Mammary epithelial cell (primary cell): ENCODE measurements around the gene ARHGEF18.

Experiments used
- EZH2 ChIP-seq: IDR thresholded peaks from 2 replicates; pipeline ENCODE4 v1.6.1; 2012; ENCODE audit warnings: low read length, inconsistent platforms, borderline replicate concordance
- TF ChIP-seq, protein P1 (sequence below), 2 donors: IDR thresholded peaks in 1 of 2; conservative IDR thresholded peaks in 1 of 2; 2 replicates each; pipeline ENCODE4 v1.5.1; 2011 to 2012; ENCODE audit warnings: inconsistent platforms in 2 of 2, low read length in 2 of 2, mild to moderate bottlenecking in 2 of 2, control low read depth in 1 of 2, low read depth in 1 of 2; ENCODE audit not compliant: insufficient read depth in 1 of 2; ENCODE audit errors: extremely low read depth in 1 of 2

DNA sequence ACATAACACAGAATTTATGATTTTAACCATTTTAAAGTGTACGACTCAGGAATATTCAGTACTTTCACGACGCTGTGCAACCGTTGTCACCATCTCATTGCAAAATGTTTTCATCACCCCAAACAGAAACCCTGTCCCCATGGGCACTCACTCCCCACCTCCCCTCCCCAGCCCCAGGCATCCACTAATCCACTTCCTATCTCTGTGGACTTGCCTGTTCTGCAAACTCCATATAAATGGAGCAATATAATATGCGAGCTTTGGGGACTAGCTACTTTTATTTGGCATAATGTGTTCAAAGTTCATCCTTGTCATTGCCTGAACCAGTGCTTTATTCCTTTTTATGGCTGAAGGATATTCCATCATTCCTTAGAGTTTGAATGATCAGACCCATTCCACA, 47.2 kb upstream of the ARHGEF18 start:
- TF ChIP-seq, protein P1, sequence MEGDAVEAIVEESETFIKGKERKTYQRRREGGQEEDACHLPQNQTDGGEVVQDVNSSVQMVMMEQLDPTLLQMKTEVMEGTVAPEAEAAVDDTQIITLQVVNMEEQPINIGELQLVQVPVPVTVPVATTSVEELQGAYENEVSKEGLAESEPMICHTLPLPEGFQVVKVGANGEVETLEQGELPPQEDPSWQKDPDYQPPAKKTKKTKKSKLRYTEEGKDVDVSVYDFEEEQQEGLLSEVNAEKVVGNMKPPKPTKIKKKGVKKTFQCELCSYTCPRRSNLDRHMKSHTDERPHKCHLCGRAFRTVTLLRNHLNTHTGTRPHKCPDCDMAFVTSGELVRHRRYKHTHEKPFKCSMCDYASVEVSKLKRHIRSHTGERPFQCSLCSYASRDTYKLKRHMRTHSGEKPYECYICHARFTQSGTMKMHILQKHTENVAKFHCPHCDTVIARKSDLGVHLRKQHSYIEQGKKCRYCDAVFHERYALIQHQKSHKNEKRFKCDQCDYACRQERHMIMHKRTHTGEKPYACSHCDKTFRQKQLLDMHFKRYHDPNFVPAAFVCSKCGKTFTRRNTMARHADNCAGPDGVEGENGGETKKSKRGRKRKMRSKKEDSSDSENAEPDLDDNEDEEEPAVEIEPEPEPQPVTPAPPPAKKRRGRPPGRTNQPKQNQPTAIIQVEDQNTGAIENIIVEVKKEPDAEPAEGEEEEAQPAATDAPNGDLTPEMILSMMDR (conservative IDR thresholded peaks at IDR 0.05 in 1 of 2, IDR thresholded peaks at IDR 0.05 in 1 of 2; ENCODE audit: extremely low read depth in 1 of 2, insufficient read depth in 1 of 2, low read depth in 1 of 2, low read length in 2 of 2), result no peak
- TF ChIP-seq EZH2, result no peak
